CD14-positive monocyte (primary cell): ENCODE measurements around the gene DSC2. TPM values are rescaled to one million over a fixed set of nuclear protein-coding genes. Genes with fewer than 3 reads are reported as not detected.

Experiments
- DNase-seq, 3 donors: peaks; one replicate each; pipeline ENCODE4 v3.0.0-alpha.2; 2011 to 2022
- H2AFZ ChIP-seq: 2 replicates; pipeline ENCODE4 v1.6.0; 2012; ENCODE audit warnings: mild to moderate bottlenecking, low read depth, low read length, inconsistent platforms; ENCODE audit not compliant: insufficient read depth, poor library complexity, severe bottlenecking
- H3K27ac ChIP-seq, 2 donors: 1 replicate in 1 of 2; 2 replicates in 1 of 2; pipeline ENCODE4 v1.5.1; 2012 to 2013; ENCODE audit warnings: low read length in 2 of 2, control low read depth in 1 of 2, inconsistent platforms in 1 of 2, low read depth in 1 of 2, mild to moderate bottlenecking in 1 of 2
- H3K27me3 ChIP-seq, 2 donors: one replicate each; pipeline versions ENCODE4 v1.6.0 to v1.6.1; 2011 to 2013; ENCODE audit warnings: low read length in 2 of 2; ENCODE audit not compliant: control insufficient read depth in 2 of 2, insufficient read depth in 2 of 2
- H3K36me3 ChIP-seq, 2 donors: replicated peaks in 1 of 2; 1 replicate in 1 of 2; 2 replicates in 1 of 2; pipeline versions ENCODE4 v1.5.1 to v1.6.1; 2012 to 2013; ENCODE audit warnings: low read length in 2 of 2, control low read depth in 1 of 2, inconsistent platforms in 1 of 2, mild to moderate bottlenecking in 1 of 2; ENCODE audit not compliant: insufficient read depth in 2 of 2, control insufficient read depth in 1 of 2
- H3K4me1 ChIP-seq, 2 donors: 1 replicate in 1 of 2; 2 replicates in 1 of 2; pipeline versions ENCODE4 v1.5.1 to v1.6.1; 2012 to 2013; ENCODE audit warnings: low read length in 2 of 2, control low read depth in 1 of 2, inconsistent platforms in 1 of 2, mild to moderate bottlenecking in 1 of 2, moderate library complexity in 1 of 2; ENCODE audit not compliant: insufficient read depth in 2 of 2, control insufficient read depth in 1 of 2
- H3K4me2 ChIP-seq: replicated peaks from 2 replicates; pipeline ENCODE3; 2012; ENCODE audit warnings: low read length, moderate library complexity, mild to moderate bottlenecking; ENCODE audit not compliant: poor library complexity, severe bottlenecking; ENCODE audit errors: extremely low read depth
- H3K4me3 ChIP-seq, 3 experiments: fragments of 200-600 bp in 1 of 3; sonication (generic) in 1 of 3; replicated peaks in 1 of 3; 1 replicate in 2 of 3; 2 replicates in 1 of 3; pipeline ENCODE4 v1.5.1; 2011 to 2013; ENCODE audit warnings: low read length in 3 of 3, mild to moderate bottlenecking in 3 of 3, control low read depth in 2 of 3, low read depth in 2 of 3, inconsistent platforms in 1 of 3, moderate library complexity in 1 of 3
- H3K79me2 ChIP-seq: 2 replicates; pipeline ENCODE4 v1.6.0; 2012; ENCODE audit warnings: mild to moderate bottlenecking, control low read depth, inconsistent platforms, low read length, moderate library complexity; ENCODE audit not compliant: insufficient read depth
- H3K9ac ChIP-seq: 2 replicates; pipeline ENCODE4 v1.6.0; 2017; ENCODE audit warnings: low read length, mild to moderate bottlenecking; ENCODE audit not compliant: insufficient read depth, poor library complexity, severe bottlenecking
- H3K9me3 ChIP-seq, 2 donors: replicated peaks in 1 of 2; 1 replicate in 1 of 2; 2 replicates in 1 of 2; pipeline versions ENCODE4 v1.5.1 to v1.6.1; 2012 to 2013; ENCODE audit warnings: low read length in 2 of 2, control low read depth in 1 of 2; ENCODE audit not compliant: control insufficient read depth in 1 of 2, insufficient read depth in 1 of 2
- H4K20me1 ChIP-seq: 2 replicates; pipeline ENCODE4 v1.6.0; 2012; ENCODE audit warnings: mild to moderate bottlenecking, low read length, control low read depth, moderate library complexity; ENCODE audit not compliant: insufficient read depth
- H3K27ac Mint-ChIP-seq, 7 donors: one replicate each; pipeline ENCODE4 v1.8.0; 2020; ENCODE audit warnings: mild to moderate bottlenecking in 7 of 7, mixed read lengths in 7 of 7, moderate library complexity in 6 of 7, inconsistent platforms in 2 of 7
- H3K27me3 Mint-ChIP-seq, 3 donors: one replicate each; pipeline ENCODE4 v1.8.0; 2021 to 2022; ENCODE audit warnings: low read depth in 3 of 3, mild to moderate bottlenecking in 3 of 3, mixed read lengths in 3 of 3, moderate library complexity in 3 of 3, inconsistent platforms in 1 of 3
- H3K36me3 Mint-ChIP-seq, 2 donors: one replicate each; pipeline ENCODE4 v1.8.0; 2020; ENCODE audit warnings: mixed read lengths in 2 of 2, inconsistent platforms in 1 of 2, mild to moderate bottlenecking in 1 of 2
- H3K4me1 Mint-ChIP-seq: one replicate; pipeline ENCODE4 v1.8.0; 2020; ENCODE audit warnings: mild to moderate bottlenecking, mixed read lengths
- H3K4me3 Mint-ChIP-seq, 2 donors: one replicate each; pipeline ENCODE4 v1.8.0; 2020; ENCODE audit warnings: mild to moderate bottlenecking in 2 of 2, mixed read lengths in 2 of 2, moderate library complexity in 1 of 2
- H3K9me3 Mint-ChIP-seq, 7 donors: one replicate each; pipeline ENCODE4 v1.8.0; 2020 to 2022; ENCODE audit warnings: mixed read lengths in 7 of 7, mild to moderate bottlenecking in 6 of 7, moderate library complexity in 6 of 7, inconsistent platforms in 2 of 7
- CTCF ChIP-seq: fragments of 200-600 bp; IDR thresholded peaks from one replicate; pipeline ENCODE4 v1.8.0; 2022; ENCODE audit warnings: antibody characterized with exemption, mild to moderate bottlenecking
- WGBS: methylation state at CpG from one replicate; pipeline ENCODE4 v1.1.5; 2013; ENCODE audit warnings: missing lambda C conversion rate; ENCODE audit not compliant: insufficient coverage; 5-methylcytosine and 5-hydroxymethylcytosine counted together
- intact Hi-C, 2 donors: fragments of 100-400 bp; cut with micrococcal nuclease; formaldehyde crosslinking; loops; one replicate each; pipeline versions ENCODE4 v1.15.0 to v1.15.1; 2023
- polyA plus RNA-seq, 3 donors: library from polyadenylated mRNA; depleted of rRNA in 1 of 3; unstranded in 2 of 3; stranded (reverse) in 1 of 3; fragments of 300-500 nt in 2 of 3; fragments of >200 nt in 1 of 3; fragmentation: Illumina TruSeq in 2 of 3; gene quantifications; 1 replicate in 2 of 3; 2 replicates in 1 of 3; pipeline ENCODE4 v1.2.3, GENCODE V29; 2012 to 2021

Gene DSC2
- polyA plus RNA-seq, 3 donors = 3.2 to 11.3 (median 3.3) TPM

GRCh38 chr18:31098878-31099277 lies 3.3 kb downstream of the DSC2 start:
- Histone ChIP-seq H3K9me3 (no peaks in the 10 kb centered on the region), H3K4me3 (no peak overlapping the region), H2AFZ (no peak overlapping the region), H4K20me1 (no peaks in the 10 kb centered on the region), H3K27ac (no peak overlapping the region), H3K4me2 (no peak overlapping the region), H3K4me1 (peaks cover 17 to 20% of the 10 kb centered on the region in 2 donors), H3K36me3 (no peaks in the 10 kb centered on the region), H3K27me3 (peaks cover 13 to 18% of the 10 kb centered on the region in 2 donors), H3K79me2 (no peaks in the 10 kb centered on the region), H3K9ac (no peak overlapping the region)
- peaks cover 21 to 30% (median 27%) of the 10 kb centered on the region in 3 donors for H3K27me3 Mint-ChIP-seq
- TF ChIP-seq CTCF = no peak
- peaks cover 0 to 7% (median 0%) of the 10 kb centered on the region in 7 donors for H3K9me3 Mint-ChIP-seq
- peaks cover 19% of the 10 kb centered on the region for H3K4me1 Mint-ChIP-seq
- intact Hi-C loops = no loop called here
- H3K36me3 Mint-ChIP-seq = no peaks in the 10 kb centered on the region
- no peak overlapping the region for H3K4me3 Mint-ChIP-seq
- DNase-seq = no peak
- no peak overlapping the region for H3K27ac Mint-ChIP-seq

GRCh38 chr18:31097666-31098065 lies 4.6 kb downstream of the DSC2 start:
- TF ChIP-seq CTCF = no peak

More at GRCh38 chr18:31097666-31098065, 4.6 kb downstream of the DSC2 start:
- Histone ChIP-seq H3K27me3 (peaks cover 3 to 8% of the 10 kb centered on the region in 2 donors), H4K20me1 (no peaks in the 10 kb centered on the region), H3K4me1 (peaks cover 17 to 20% of the 10 kb centered on the region in 2 donors), H3K9me3 (no peaks in the 10 kb centered on the region), H3K36me3 (no peaks in the 10 kb centered on the region), H3K27ac (no peak overlapping the region), H3K9ac (no peak overlapping the region), H3K4me2 (no peak overlapping the region), H3K79me2 (no peaks in the 10 kb centered on the region), H2AFZ (no peak overlapping the region), H3K4me3 (no peak overlapping the region)
- Mint-ChIP-seq H3K36me3 (no peaks in the 10 kb centered on the region), H3K4me1 (peaks cover 19% of the 10 kb centered on the region), H3K9me3 (peaks cover 0 to 7% (median 3%) of the 10 kb centered on the region in 7 donors), H3K27ac (no peak overlapping the region), H3K27me3 (peaks cover 12 to 18% (median 15%) of the 10 kb centered on the region in 3 donors), H3K4me3 (no peak overlapping the region)
- no peak for DNase-seq
- no CpG with 5 or more reads among the region's 3 CpGs for WGBS
- intact Hi-C loops = no loop called here
